Liver (tissue), 9 donors: Measurements from ENCODE around the gene INPP4A. TPM values are rescaled to one million over a fixed set of nuclear protein-coding genes. Genes with fewer than 3 reads are reported as not detected.
A peak's percentile ranks its signal among the peaks of the same experiment; 100 is the strongest.

Experiments used
- DNase-seq: peaks from one replicate; pipeline ENCODE4 v3.0.0-alpha.2; 2017; ENCODE audit warnings: low spot score
- H3K27ac ChIP-seq, 2 donors: one replicate each; pipeline ENCODE4 v1.7.0; 2013; ENCODE audit warnings: inconsistent platforms in 2 of 2, low read length in 2 of 2, control low read depth in 1 of 2, low read depth in 1 of 2, mild to moderate bottlenecking in 1 of 2
- H3K27me3 ChIP-seq, 4 donors: one replicate each; pipeline versions ENCODE4 v1.6.1 to v1.7.0; 2013; ENCODE audit warnings: low read length in 3 of 4, inconsistent platforms in 1 of 4, mild to moderate bottlenecking in 1 of 4, moderate library complexity in 1 of 4; ENCODE audit not compliant: control insufficient read depth in 4 of 4, insufficient read depth in 4 of 4
- H3K36me3 ChIP-seq, 4 donors: one replicate each; pipeline versions ENCODE4 v1.6.1 to v1.7.0; 2013; ENCODE audit warnings: low read length in 3 of 4, mild to moderate bottlenecking in 3 of 4, low read depth in 1 of 4, moderate library complexity in 1 of 4; ENCODE audit not compliant: control insufficient read depth in 4 of 4, insufficient read depth in 3 of 4
- H3K4me1 ChIP-seq, 4 donors: one replicate each; pipeline versions ENCODE4 v1.6.1 to v1.7.0; 2013; ENCODE audit warnings: low read length in 3 of 4, mild to moderate bottlenecking in 3 of 4, moderate library complexity in 1 of 4; ENCODE audit not compliant: control insufficient read depth in 4 of 4, insufficient read depth in 4 of 4
- H3K4me3 ChIP-seq, 3 donors: one replicate each; pipeline versions ENCODE4 v1.6.1 to v1.7.0; 2013; ENCODE audit warnings: low read length in 3 of 3, control low read depth in 1 of 3, low read depth in 1 of 3, mild to moderate bottlenecking in 1 of 3
- H3K9ac ChIP-seq, 2 donors: one replicate each; pipeline ENCODE4 v1.7.0; 2013; ENCODE audit warnings: low read length in 2 of 2, mild to moderate bottlenecking in 2 of 2, moderate library complexity in 2 of 2, control low read depth in 1 of 2, low read depth in 1 of 2
- H3K9me3 ChIP-seq, 4 donors: one replicate each; pipeline versions ENCODE4 v1.6.1 to v1.7.0; 2013; ENCODE audit warnings: low read length in 3 of 4; ENCODE audit not compliant: control insufficient read depth in 4 of 4
- EGR1 ChIP-seq, 2 donors: IDR thresholded peaks; 2 replicates each; pipeline ENCODE4 v1.6.1; 2016 to 2018; ENCODE audit warnings: antibody characterized with exemption in 2 of 2, low read depth in 2 of 2
- FOXA1 ChIP-seq: IDR thresholded peaks from 2 replicates; pipeline ENCODE4 v1.6.1; 2016; ENCODE audit warnings: antibody characterized with exemption
- FOXA2 ChIP-seq: IDR thresholded peaks from 2 replicates; pipeline ENCODE4 v1.6.1; 2016; ENCODE audit warnings: antibody characterized with exemption
- GABPA ChIP-seq, 2 donors: IDR thresholded peaks in 1 of 2; conservative IDR thresholded peaks in 1 of 2; 2 replicates each; pipeline ENCODE4 v1.6.1; 2016; ENCODE audit warnings: antibody characterized with exemption in 2 of 2, mild to moderate bottlenecking in 1 of 2, moderate library complexity in 1 of 2
- HNF4A ChIP-seq, 2 donors: conservative IDR thresholded peaks; 2 replicates each; pipeline ENCODE4 v1.6.1; 2016; ENCODE audit warnings: antibody characterized with exemption in 2 of 2, mild to moderate bottlenecking in 2 of 2
- JUND ChIP-seq, 2 donors: IDR thresholded peaks; 2 replicates each; pipeline ENCODE4 v1.6.1; 2016; ENCODE audit warnings: antibody characterized with exemption in 2 of 2
- NR2F2 ChIP-seq: IDR thresholded peaks from 2 replicates; pipeline ENCODE4 v1.6.1; 2016; ENCODE audit warnings: antibody characterized with exemption
- RAD21 ChIP-seq, 2 donors: IDR thresholded peaks; 2 replicates each; pipeline ENCODE4 v1.6.1; 2016; ENCODE audit warnings: antibody characterized with exemption in 2 of 2, mild to moderate bottlenecking in 2 of 2
- RXRA ChIP-seq, 2 donors: IDR thresholded peaks; 2 replicates each; pipeline ENCODE4 v1.6.1; 2017 to 2018; ENCODE audit warnings: antibody characterized with exemption in 2 of 2, mild to moderate bottlenecking in 1 of 2
- SP1 ChIP-seq: IDR thresholded peaks from 2 replicates; pipeline ENCODE4 v1.6.1; 2018; ENCODE audit warnings: antibody characterized with exemption, mild to moderate bottlenecking
- YY1 ChIP-seq: IDR thresholded peaks from 2 replicates; pipeline ENCODE4 v1.6.1; 2016; ENCODE audit warnings: antibody characterized with exemption, mild to moderate bottlenecking
- WGBS: extraction: QIAGEN DNeasy Blood & Tissue Kit; methylation state at CpG from one replicate; pipeline ENCODE4 v1.1.7; 2013; 5-methylcytosine and 5-hydroxymethylcytosine counted together
- polyA plus RNA-seq, 2 donors: library from polyadenylated mRNA; stranded (reverse) in 1 of 2; unstranded in 1 of 2; fragments of 200-250 nt in 1 of 2; fragments of >200 nt in 1 of 2; fragmentation: Nextera tagmentation in 1 of 2; extraction: Ambion mirVana in 1 of 2; gene quantifications; one replicate each; pipeline versions ENCODE4 v1.2.1 to v1.2.3, GENCODE V29; 2013 to 2015
- total RNA-seq, 2 donors: library from RNA; depleted of rRNA; stranded (reverse); fragments of >200 nt; gene quantifications; one replicate each; pipeline ENCODE4 v1.2.3, GENCODE V29; 2014
- TF ChIP-seq, protein P1 (sequence below): IDR thresholded peaks from 2 replicates; pipeline ENCODE4 v1.6.1; 2016; ENCODE audit warnings: antibody characterized with exemption
- TF ChIP-seq, protein P2 (sequence below): IDR thresholded peaks from 2 replicates; pipeline ENCODE4 v1.6.1; 2016; ENCODE audit warnings: antibody characterized with exemption
- TF ChIP-seq, protein P3 (sequence below): fragments of 150-350 bp; IDR thresholded peaks from 2 replicates; pipeline ENCODE4 v1.5.1; 2017; ENCODE audit warnings: improper control_type of control experiment, low read depth, low read length; ENCODE audit not compliant: missing input control
- donor health status: healthy.
- donor health status: healthy.
- donor health status: healthy.
- donor health status: healthy.
- donor health status: healthy.

Gene INPP4A
- total and polyA plus RNA-seq, 4 donors = 2.9 to 14.9 (median 7.2) TPM

DNA sequence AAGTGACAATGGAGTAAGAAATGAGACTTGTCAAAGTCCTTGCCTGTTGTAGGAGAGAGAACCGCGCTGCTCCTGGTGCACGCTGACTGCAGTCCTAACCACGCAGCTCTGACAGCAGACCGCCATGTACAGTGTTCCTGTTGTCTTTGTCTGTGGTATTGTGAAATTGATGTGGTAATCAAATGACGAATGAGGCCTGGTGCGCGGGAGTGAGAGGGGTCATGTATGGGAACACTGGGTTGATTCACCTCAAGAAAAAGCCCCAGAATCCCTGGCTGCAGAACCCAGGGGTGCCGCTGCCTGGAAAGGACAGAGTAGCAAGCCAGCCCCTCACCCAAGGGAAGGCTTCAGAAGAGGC is 64.0 kb downstream of the INPP4A start:
- Histone ChIP-seq H3K4me3 (no peak overlapping the region), H3K27ac (peak overlapping the region; percentile 11 to 19), H3K27me3 (no peaks in the 10 kb centered on the region), H3K4me1 (peaks cover 0 to 8% (median 3%) of the 10 kb centered on the region in 4 donors), H3K9me3 (no peaks in the 10 kb centered on the region), H3K36me3 (no peaks in the 10 kb centered on the region), H3K9ac (no peak overlapping the region)
- DNase-seq = no peak
- TF ChIP-seq, protein P1, sequence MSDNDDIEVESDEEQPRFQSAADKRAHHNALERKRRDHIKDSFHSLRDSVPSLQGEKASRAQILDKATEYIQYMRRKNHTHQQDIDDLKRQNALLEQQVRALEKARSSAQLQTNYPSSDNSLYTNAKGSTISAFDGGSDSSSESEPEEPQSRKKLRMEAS = no peak
- peak in 1 of 2 donors; percentile 74 for TF ChIP-seq EGR1 (IDR thresholded peaks at IDR 0.05; ENCODE audit: low read depth in 2 of 2)
- TF ChIP-seq NR2F2 = no peak
- peak in 1 of 2 donors; percentile 16 for TF ChIP-seq RXRA (IDR thresholded peaks at IDR 0.05)
- no peak for TF ChIP-seq RAD21 (IDR thresholded peaks at IDR 0.05)
- WGBS = 76% methylated on average over 9 of the region's 9 CpGs

DNA sequence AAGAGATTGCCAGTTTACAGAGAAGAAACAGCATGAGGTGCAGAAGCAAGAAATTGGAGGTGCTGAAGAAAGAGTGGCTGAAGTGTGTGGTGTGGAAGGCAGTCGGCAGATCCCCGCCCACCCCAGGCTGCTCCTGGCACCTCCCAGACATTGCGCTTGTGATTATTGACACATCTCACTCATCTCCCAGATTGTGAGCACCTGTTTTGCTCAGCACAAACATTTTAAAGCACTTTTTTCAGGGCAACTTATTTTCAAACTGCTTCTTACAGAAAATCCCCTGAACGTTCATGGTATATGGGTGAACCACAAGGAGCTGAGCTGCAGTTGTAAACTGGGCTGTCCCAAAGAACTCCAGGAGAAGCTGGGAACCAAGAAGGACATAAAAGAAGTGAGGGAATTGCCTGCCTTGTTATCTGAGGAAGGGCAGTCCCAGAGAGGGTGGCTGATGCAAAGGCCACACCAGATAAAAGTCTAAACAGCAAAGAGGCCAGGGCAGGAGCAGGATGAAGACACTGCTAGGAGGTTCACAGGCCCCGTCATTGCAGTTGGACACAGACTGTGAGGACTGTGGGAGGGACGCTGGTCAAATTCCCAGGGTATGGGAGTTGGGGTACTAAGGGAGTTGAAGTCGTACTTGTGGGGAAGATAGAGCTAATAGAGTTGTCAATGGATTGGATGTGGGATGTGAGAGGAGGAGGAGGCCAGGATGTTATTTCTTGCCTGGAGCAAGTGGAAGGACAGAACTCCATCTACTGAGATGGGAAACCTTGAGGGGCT is 65.1 kb downstream of the INPP4A start:
- no peaks in the 10 kb centered on the region for H3K36me3 ChIP-seq
- TF ChIP-seq, protein P2, sequence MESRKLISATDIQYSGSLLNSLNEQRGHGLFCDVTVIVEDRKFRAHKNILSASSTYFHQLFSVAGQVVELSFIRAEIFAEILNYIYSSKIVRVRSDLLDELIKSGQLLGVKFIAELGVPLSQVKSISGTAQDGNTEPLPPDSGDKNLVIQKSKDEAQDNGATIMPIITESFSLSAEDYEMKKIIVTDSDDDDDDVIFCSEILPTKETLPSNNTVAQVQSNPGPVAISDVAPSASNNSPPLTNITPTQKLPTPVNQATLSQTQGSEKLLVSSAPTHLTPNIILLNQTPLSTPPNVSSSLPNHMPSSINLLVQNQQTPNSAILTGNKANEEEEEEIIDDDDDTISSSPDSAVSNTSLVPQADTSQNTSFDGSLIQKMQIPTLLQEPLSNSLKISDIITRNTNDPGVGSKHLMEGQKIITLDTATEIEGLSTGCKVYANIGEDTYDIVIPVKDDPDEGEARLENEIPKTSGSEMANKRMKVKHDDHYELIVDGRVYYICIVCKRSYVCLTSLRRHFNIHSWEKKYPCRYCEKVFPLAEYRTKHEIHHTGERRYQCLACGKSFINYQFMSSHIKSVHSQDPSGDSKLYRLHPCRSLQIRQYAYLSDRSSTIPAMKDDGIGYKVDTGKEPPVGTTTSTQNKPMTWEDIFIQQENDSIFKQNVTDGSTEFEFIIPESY = no peak
- TF ChIP-seq JUND (IDR thresholded peaks at IDR 0.05) = no peak
- TF ChIP-seq YY1 = no peak
- no peak for TF ChIP-seq FOXA1
- no peak for TF ChIP-seq SP1
- TF ChIP-seq, protein P3, sequence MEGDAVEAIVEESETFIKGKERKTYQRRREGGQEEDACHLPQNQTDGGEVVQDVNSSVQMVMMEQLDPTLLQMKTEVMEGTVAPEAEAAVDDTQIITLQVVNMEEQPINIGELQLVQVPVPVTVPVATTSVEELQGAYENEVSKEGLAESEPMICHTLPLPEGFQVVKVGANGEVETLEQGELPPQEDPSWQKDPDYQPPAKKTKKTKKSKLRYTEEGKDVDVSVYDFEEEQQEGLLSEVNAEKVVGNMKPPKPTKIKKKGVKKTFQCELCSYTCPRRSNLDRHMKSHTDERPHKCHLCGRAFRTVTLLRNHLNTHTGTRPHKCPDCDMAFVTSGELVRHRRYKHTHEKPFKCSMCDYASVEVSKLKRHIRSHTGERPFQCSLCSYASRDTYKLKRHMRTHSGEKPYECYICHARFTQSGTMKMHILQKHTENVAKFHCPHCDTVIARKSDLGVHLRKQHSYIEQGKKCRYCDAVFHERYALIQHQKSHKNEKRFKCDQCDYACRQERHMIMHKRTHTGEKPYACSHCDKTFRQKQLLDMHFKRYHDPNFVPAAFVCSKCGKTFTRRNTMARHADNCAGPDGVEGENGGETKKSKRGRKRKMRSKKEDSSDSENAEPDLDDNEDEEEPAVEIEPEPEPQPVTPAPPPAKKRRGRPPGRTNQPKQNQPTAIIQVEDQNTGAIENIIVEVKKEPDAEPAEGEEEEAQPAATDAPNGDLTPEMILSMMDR = no peak
- no peak for TF ChIP-seq RXRA (IDR thresholded peaks at IDR 0.05)
- TF ChIP-seq HNF4A (conservative IDR thresholded peaks at IDR 0.05) = no peak
- TF ChIP-seq GABPA (IDR thresholded peaks at IDR 0.05 in 1 of 2, conservative IDR thresholded peaks at IDR 0.05 in 1 of 2) = no peak
- no peak for TF ChIP-seq EGR1 (IDR thresholded peaks at IDR 0.05; ENCODE audit: low read depth in 2 of 2)
- no peak for TF ChIP-seq FOXA2
- TF ChIP-seq RAD21 (IDR thresholded peaks at IDR 0.05) = no peak
- no peak for TF ChIP-seq NR2F2
- no peak overlapping the region for H3K9ac ChIP-seq
- no peaks in the 10 kb centered on the region for H3K9me3 ChIP-seq
- peaks cover 0 to 5% (median under 1%) of the 10 kb centered on the region in 4 donors for H3K4me1 ChIP-seq
- H3K27ac ChIP-seq = no peak overlapping the region
- H3K27me3 ChIP-seq = no peaks in the 10 kb centered on the region
- WGBS = 95% methylated on average over 7 of the region's 7 CpGs
- DNase-seq = no peak
- H3K4me3 ChIP-seq = no peak overlapping the region

DNA sequence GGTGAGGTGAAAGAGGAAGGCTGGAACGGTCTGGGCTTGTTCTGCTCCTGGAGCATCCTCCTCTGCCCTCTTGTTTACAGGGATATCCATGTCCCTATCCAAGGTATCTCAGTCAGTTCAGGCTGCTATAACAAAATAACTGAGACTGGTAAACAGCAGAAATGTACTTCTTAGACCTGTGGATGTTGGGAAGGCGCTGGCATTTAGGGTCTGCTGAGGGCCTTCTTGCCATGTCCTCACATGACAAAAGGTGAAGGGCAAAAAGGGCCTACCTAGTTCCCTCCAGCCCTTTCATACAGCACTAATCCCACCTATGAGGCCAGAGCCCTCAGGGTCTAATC is 65.6 kb downstream of the INPP4A start:
- TF ChIP-seq RAD21 (IDR thresholded peaks at IDR 0.05) (no peak), HNF4A (conservative IDR thresholded peaks at IDR 0.05) (no peak), FOXA2 (no peak)
- Histone ChIP-seq H3K9ac (no peak overlapping the region), H3K4me1 (peaks cover 0 to 5% (median 0%) of the 10 kb centered on the region in 4 donors), H3K4me3 (no peak overlapping the region), H3K27ac (no peak overlapping the region), H3K27me3 (no peaks in the 10 kb centered on the region), H3K36me3 (no peaks in the 10 kb centered on the region), H3K9me3 (no peaks in the 10 kb centered on the region)
- no peak for DNase-seq
- WGBS = 94% methylated on average over 2 of the region's 2 CpGs
